SIG-M5 (cell line): ENCODE measurements around the gene CALHM3.
"Not testable (repeated sequence)": the region's sequence is repeated elsewhere in the genome, so short reads cannot be mapped to it uniquely, and the experiment has no call there.

Experiments
- DNase-seq: peaks from one replicate; lab custom pipeline; 2025; lab: John Stamatoyannopoulos, UW

CALHM3 gene

GRCh38 chr10:103479135-103479534 is at the start of gene CALHM3:
TSS of gene CALHM3 (minus strand) at chr10:103479240. CDS start at chr10:103479032, 208 bp downstream.
- DNase-seq, result no peak

- DNase-seq, result no peak
These were observed 49.5 kb upstream of the CALHM3 start for GRCh38 chr10:103528549-103528948.

GRCh38 chr10:103527476-103527875 is 48.4 kb upstream of the CALHM3 start:
- not testable (repeated sequence) for DNase-seq

GRCh38 chr10:103525901-103526300 is 46.9 kb upstream of the CALHM3 start:
- no peak for DNase-seq

GRCh38 chr10:103523683-103524082 is 44.6 kb upstream of the CALHM3 start:
- DNase-seq, result no peak

- DNase-seq, result not testable (repeated sequence)
These were observed 43.0 kb upstream of the CALHM3 start for GRCh38 chr10:103522006-103522405.

- no peak for DNase-seq
These were observed 40.8 kb upstream of the CALHM3 start for GRCh38 chr10:103519798-103520197.

GRCh38 chr10:103517234-103518085 is 38.4 kb upstream of the CALHM3 start:
- DNase-seq, result no peak

- no peak for DNase-seq
These were observed 35.2 kb upstream of the CALHM3 start for GRCh38 chr10:103514244-103514643.

- DNase-seq, result no peak
These were observed 34.5 kb upstream of the CALHM3 start for GRCh38 chr10:103513380-103514060.

GRCh38 chr10:103512591-103513379 is 33.7 kb upstream of the CALHM3 start:
- DNase-seq, result no peak

- DNase-seq, result no peak
These were observed 33.1 kb upstream of the CALHM3 start for GRCh38 chr10:103512166-103512565.

- no peak for DNase-seq
These were observed 32.0 kb upstream of the CALHM3 start for GRCh38 chr10:103510791-103511752.

GRCh38 chr10:103510046-103510685 is 31.1 kb upstream of the CALHM3 start:
- DNase-seq, result no peak

- no peak for DNase-seq
These were observed 28.5 kb upstream of the CALHM3 start for GRCh38 chr10:103507235-103508191.

GRCh38 chr10:103506061-103506460 is 27.0 kb upstream of the CALHM3 start:
- no peak for DNase-seq

GRCh38 chr10:103504181-103504783 is 25.2 kb upstream of the CALHM3 start:
- DNase-seq, result peak; percentile 2

GRCh38 chr10:103503777-103504176 is 24.7 kb upstream of the CALHM3 start:
- not testable (repeated sequence) for DNase-seq
